Karpas-422 (cell line): Measurements from ENCODE around the gene RPL13. TPM values are rescaled to one million over a fixed set of nuclear protein-coding genes. Genes with fewer than 3 reads are reported as not detected.

Experiments
- DNase-seq: peaks from one replicate; pipeline ENCODE4 v3.0.0-alpha.2; 2015
- H2AFZ ChIP-seq: fragments of 200-600 bp; sonication (generic); 2 replicates; pipeline ENCODE4 v1.6.1; 2014; ENCODE audit warnings: antibody characterized with exemption, low read length, mixed read lengths
- H3K27ac ChIP-seq: fragments of 200-600 bp; sonication (generic); 2 replicates; pipeline ENCODE4 v1.5.1; 2014; ENCODE audit warnings: mild to moderate bottlenecking, low read length, moderate library complexity
- H3K27me3 ChIP-seq: fragments of 200-600 bp; sonication (generic); 2 replicates; pipeline ENCODE4 v1.6.1; 2014; ENCODE audit warnings: low read length, mixed read lengths
- H3K36me3 ChIP-seq: fragments of 200-600 bp; sonication (generic); 2 replicates; pipeline ENCODE4 v1.6.1; 2014; ENCODE audit warnings: low read length, mixed read lengths; ENCODE audit not compliant: insufficient read depth
- H3K4me1 ChIP-seq: fragments of 200-600 bp; sonication (generic); 2 replicates; pipeline ENCODE4 v1.6.1; 2014; ENCODE audit warnings: mild to moderate bottlenecking, low read length, mixed read lengths
- H3K4me2 ChIP-seq: fragments of 200-600 bp; sonication (generic); 2 replicates; pipeline ENCODE4 v1.6.1; 2014; ENCODE audit warnings: low read length, low read depth, mild to moderate bottlenecking; ENCODE audit not compliant: poor library complexity, severe bottlenecking
- H3K4me3 ChIP-seq: fragments of 200-600 bp; sonication (generic); 2 replicates; pipeline ENCODE4 v1.5.1; 2014; ENCODE audit warnings: mild to moderate bottlenecking, antibody characterized with exemption, low read length, mixed read lengths
- H3K79me2 ChIP-seq: fragments of 200-600 bp; sonication (generic); 2 replicates; pipeline ENCODE4 v1.6.1; 2014; ENCODE audit warnings: mild to moderate bottlenecking, low read length, mixed read lengths
- H3K9ac ChIP-seq: fragments of 200-600 bp; sonication (generic); 2 replicates; pipeline ENCODE4 v1.6.0; 2014; ENCODE audit warnings: low read length
- H3K9me2 ChIP-seq: fragments of 200-600 bp; sonication (generic), shearing (Covaris generic); replicated peaks from 2 replicates; pipeline ENCODE4 v1.6.0; 2014; ENCODE audit warnings: mild to moderate bottlenecking, low read length, moderate library complexity; ENCODE audit not compliant: insufficient read depth
- H3K9me3 ChIP-seq: fragments of 300-700, 200-600 bp; sonication (generic); 2 replicates; pipeline ENCODE4 v1.6.1; 2014; ENCODE audit warnings: low read length, mixed read lengths
- H4K20me1 ChIP-seq: fragments of 200-600 bp; sonication (generic); 2 replicates; pipeline ENCODE4 v1.6.1; 2014; ENCODE audit warnings: mild to moderate bottlenecking, antibody characterized with exemption, low read length, low read depth; ENCODE audit not compliant: insufficient read depth
- total RNA-seq: library from RNA; depleted of rRNA; stranded (reverse); fragments of >200 nt; shearing (Covaris generic); gene quantifications from 2 replicates; pipeline ENCODE4 v1.2.3, GENCODE V29; 2014; ENCODE audit warnings: low replicate concordance

The RPL13 gene
- total RNA-seq, 1 experiment from 2014 or later: 6,565 TPM

- Histone ChIP-seq H3K27ac (no peak overlapping the region), H3K4me1 (no peaks in the 10 kb centered on the region), H3K27me3 (no peaks in the 10 kb centered on the region), H3K36me3 (no peaks in the 10 kb centered on the region), H3K9me2 (no peaks in the 10 kb centered on the region), H3K4me2 (no peak overlapping the region), H3K4me3 (no peak overlapping the region), H3K79me2 (no peaks in the 10 kb centered on the region), H3K9me3 (no peaks in the 10 kb centered on the region), H2AFZ (no peak overlapping the region), H3K9ac (no peak overlapping the region), H4K20me1 (no peaks in the 10 kb centered on the region)
- DNase-seq: no peak
Observed at GRCh38 chr16:89588413-89589109, 28.1 kb downstream of the RPL13 start.

DNA sequence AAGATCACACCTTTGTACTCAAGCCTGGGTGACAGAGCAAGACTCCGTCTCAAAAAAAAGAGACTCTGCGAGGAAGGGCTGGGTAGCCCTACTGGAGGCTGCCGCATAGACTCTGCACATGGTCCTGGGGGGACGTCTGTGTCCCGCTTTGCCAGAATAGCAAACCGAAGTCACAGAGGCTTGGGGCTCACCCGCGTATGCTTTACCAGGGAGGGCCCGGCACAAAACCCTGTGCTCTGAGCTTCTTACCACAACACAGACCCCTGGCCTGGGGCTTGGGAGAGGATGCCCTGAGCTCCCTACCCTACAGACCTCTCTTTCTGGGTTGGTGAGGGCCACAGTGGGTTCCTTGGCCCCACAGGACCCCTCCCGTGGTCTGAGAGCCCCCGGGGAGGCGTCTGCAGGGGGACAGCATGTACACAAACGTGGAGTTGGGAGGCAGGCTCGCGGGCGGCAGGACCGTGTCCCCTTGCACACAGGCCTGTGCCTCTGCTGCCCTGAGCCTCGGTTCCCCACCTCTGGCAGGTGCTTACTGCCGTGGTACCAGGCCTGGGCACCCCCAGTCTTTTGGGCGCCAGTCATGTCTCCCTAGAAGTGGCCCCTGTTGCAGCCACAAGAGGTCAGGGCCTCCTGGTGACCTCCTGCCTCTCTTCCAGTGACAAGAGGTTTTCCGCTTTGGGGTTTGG is 28.9 kb downstream of the RPL13 start:
- no peak overlapping the region for H3K9ac ChIP-seq
- H3K9me3 ChIP-seq: no peaks in the 10 kb centered on the region
- no peaks in the 10 kb centered on the region for H3K27me3 ChIP-seq
- H3K79me2 ChIP-seq: no peaks in the 10 kb centered on the region
- H3K4me1 ChIP-seq: no peaks in the 10 kb centered on the region
- no peak overlapping the region for H2AFZ ChIP-seq
- no peaks in the 10 kb centered on the region for H4K20me1 ChIP-seq
- no peaks in the 10 kb centered on the region for H3K36me3 ChIP-seq
- H3K4me3 ChIP-seq: no peak overlapping the region
- no peak for DNase-seq
- H3K9me2 ChIP-seq: no peaks in the 10 kb centered on the region
- no peak overlapping the region for H3K4me2 ChIP-seq
- no peak overlapping the region for H3K27ac ChIP-seq

DNA sequence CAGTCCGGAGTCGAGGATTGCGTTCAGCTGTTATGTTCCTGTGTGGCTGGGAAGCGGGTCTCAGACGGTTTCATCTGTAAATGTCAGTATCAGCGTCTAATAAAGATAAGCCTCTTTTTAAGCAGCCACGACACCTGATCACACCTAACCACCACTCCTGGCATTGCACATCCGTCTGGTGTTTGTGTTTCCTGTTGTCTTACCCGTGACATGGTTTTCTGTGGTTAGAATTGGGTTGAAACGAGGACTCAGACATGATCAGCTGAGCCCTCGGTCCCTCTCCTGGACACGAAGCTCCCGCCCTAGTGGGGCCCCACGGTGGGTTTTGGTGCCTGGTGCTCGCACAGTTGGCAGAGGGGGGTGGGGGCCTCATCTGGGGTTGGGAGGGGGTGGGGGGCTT is 33.4 kb downstream of the RPL13 start:
- DNase-seq: no peak

DNA sequence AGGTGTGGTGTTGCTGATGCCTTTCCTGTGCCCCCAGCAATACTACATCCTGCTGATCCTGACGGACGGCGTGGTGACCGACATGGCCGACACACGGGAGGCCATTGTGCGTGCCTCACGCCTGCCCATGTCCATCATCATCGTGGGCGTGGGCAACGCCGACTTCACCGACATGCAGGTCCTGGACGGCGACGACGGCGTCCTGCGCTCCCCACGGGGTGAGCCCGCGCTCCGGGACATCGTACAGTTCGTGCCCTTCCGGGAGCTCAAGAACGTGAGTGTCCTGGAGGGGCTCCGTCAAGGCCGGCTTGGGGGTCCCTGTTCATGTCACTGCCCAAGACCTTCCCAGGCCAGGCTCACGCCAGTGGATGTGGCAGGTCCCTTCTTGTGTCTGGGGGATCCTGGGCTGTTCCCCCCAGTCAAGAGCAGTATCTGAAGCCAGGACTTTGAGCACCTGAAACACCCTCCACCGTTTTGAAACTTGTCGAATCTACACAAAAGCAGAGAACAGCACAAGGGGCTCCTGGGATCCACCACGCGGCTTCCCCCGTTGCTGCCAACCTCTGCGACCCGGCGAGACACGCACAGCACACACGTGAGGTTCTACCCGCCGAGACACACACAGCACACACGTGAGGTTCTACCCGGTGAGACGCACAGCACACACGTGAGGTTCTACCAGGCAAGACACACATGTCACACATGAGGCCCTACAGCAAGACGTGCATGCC is 35.0 kb downstream of the RPL13 start:
- no peaks in the 10 kb centered on the region for H3K79me2 ChIP-seq
- no peaks in the 10 kb centered on the region for H3K9me2 ChIP-seq
- H4K20me1 ChIP-seq: 0 out of 2 replicates have a peak, but pooled peaks cover 1% of the 10 kb centered on the region
- H3K36me3 ChIP-seq: no peaks in the 10 kb centered on the region
- no peak overlapping the region for H3K27ac ChIP-seq
- H3K9ac ChIP-seq: no peak overlapping the region
- H3K9me3 ChIP-seq: no peaks in the 10 kb centered on the region
- no peaks in the 10 kb centered on the region for H3K27me3 ChIP-seq
- H2AFZ ChIP-seq: no peak overlapping the region
- H3K4me3 ChIP-seq: no peak overlapping the region
- H3K4me2 ChIP-seq: no peak overlapping the region
- DNase-seq: no peak
- no peaks in the 10 kb centered on the region for H3K4me1 ChIP-seq

More for the DNA sequence above, 33.4 kb downstream of the RPL13 start:
- no peaks in the 10 kb centered on the region for H3K9me2 ChIP-seq
- no peak overlapping the region for H2AFZ ChIP-seq
- H3K79me2 ChIP-seq: no peaks in the 10 kb centered on the region
- H3K27ac ChIP-seq: no peak overlapping the region
- no peak overlapping the region for H3K4me3 ChIP-seq
- no peaks in the 10 kb centered on the region for H3K9me3 ChIP-seq
- no peak overlapping the region for H3K4me2 ChIP-seq
- H3K27me3 ChIP-seq: no peaks in the 10 kb centered on the region
- H3K9ac ChIP-seq: no peak overlapping the region
- H3K36me3 ChIP-seq: no peaks in the 10 kb centered on the region
- no peaks in the 10 kb centered on the region for H3K4me1 ChIP-seq
- no peaks in the 10 kb centered on the region for H4K20me1 ChIP-seq

DNA sequence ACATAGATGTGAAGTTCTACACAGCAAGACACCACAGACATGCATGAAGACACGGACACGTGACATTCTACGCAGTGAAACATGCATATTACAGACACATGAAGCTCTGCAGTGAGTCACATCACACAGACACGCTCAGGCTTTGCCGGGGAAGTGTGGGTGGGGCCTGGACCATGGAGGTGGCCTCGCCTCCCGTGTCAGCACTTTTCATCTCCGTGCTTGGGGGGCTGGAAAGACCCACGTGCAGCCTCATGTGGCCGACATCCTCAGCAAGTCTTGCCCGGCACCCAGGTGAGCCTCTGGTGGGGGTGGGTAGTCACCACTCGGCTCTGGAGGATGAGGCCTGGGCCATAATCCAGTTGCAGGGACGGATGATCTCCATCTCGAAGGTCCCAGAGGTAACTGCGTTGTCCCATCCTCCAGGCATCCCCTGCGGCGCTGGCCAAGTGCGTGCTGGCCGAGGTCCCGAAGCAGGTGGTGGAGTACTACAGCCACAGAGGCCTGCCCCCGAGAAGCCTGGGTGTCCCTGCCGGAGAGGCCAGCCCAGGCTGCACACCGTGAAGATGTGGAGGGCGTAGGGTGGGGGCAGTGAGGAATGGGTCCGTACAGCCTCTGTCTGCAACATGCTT is 35.7 kb downstream of the RPL13 start:
- Histone ChIP-seq H3K4me1 (no peaks in the 10 kb centered on the region), H3K27me3 (no peaks in the 10 kb centered on the region), H3K4me3 (no peak overlapping the region)

DNA sequence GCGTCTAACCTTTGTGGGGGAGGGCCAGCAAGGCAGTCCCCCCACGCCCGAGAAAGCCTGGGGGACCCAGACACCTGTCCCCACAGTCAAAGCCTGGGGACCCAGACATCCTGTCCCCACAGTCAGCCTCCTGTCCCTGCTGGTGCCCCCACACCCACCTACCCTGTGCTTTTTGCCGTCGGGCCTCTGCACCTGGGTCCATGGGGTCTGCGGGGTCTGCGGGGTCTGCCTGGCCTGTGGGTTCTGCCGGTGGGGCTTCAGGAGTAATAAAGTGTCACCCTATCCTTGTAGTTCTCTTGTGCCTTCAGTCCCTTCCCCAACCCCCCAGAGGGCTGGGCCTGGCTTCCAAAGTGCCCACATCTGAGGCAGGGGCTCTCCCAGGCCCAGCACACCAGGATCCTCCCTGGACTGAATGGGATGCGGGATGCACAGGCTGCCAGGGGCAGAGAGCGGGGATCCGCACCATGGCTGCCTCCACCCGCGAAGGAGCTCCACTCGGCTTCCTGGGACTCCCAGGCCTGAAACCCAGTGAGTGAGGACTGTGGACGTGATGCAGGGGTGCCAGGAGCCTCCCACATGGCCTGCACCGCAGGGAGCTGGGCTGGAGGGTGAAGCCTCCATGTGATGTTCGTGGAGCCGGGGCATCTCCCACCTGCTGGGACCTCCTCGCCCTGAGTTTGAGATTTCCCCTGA is 36.6 kb downstream of the RPL13 start:
- no peak for DNase-seq
- no peak overlapping the region for H3K4me2 ChIP-seq
- H2AFZ ChIP-seq: no peak overlapping the region
- H3K79me2 ChIP-seq: no peaks in the 10 kb centered on the region
- no peak overlapping the region for H3K27ac ChIP-seq
- no peaks in the 10 kb centered on the region for H3K27me3 ChIP-seq
- no peak overlapping the region for H3K4me3 ChIP-seq
- no peak overlapping the region for H3K9ac ChIP-seq
- H3K4me1 ChIP-seq: no peaks in the 10 kb centered on the region
- H3K9me2 ChIP-seq: no peaks in the 10 kb centered on the region
- no peaks in the 10 kb centered on the region for H3K36me3 ChIP-seq
- H4K20me1 ChIP-seq: 0 out of 2 replicates have a peak, but pooled peaks cover 4% of the 10 kb centered on the region
- no peaks in the 10 kb centered on the region for H3K9me3 ChIP-seq

More for the DNA sequence above, 35.7 kb downstream of the RPL13 start:
- Histone ChIP-seq H4K20me1 (0 out of 2 replicates have a peak, but pooled peaks cover 4% of the 10 kb centered on the region), H3K36me3 (no peaks in the 10 kb centered on the region), H3K9me3 (no peaks in the 10 kb centered on the region), H2AFZ (no peak overlapping the region), H3K9me2 (no peaks in the 10 kb centered on the region), H3K79me2 (no peaks in the 10 kb centered on the region), H3K4me2 (no peak overlapping the region), H3K9ac (no peak overlapping the region), H3K27ac (no peak overlapping the region)
- DNase-seq: no peak

DNA sequence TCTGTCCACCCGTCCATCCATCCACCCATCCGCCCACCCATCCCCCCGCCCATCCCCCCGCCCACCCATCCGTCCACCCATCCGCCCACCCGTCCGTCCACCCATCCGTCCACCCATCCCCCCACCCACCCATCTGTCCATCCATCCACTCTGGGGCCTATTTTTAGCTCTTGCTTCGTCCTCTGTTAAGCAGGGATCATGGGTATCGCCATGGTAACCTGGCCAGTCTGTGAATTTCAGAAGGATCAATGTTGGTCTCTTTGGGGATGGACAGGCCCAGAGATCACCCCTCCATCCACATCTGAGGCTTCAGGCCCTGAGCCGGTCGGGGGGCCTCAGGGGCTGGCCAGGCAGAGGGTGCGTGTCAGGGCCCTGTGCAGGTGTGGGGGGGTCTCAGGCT is 37.7 kb downstream of the RPL13 start:
- Histone ChIP-seq H3K27me3 (no peaks in the 10 kb centered on the region), H4K20me1 (0 out of 2 replicates have a peak, but pooled peaks cover 4% of the 10 kb centered on the region), H3K79me2 (no peaks in the 10 kb centered on the region), H3K9me2 (no peaks in the 10 kb centered on the region), H3K4me1 (no peaks in the 10 kb centered on the region), H3K36me3 (no peaks in the 10 kb centered on the region), H3K4me2 (no peak overlapping the region), H3K27ac (no peak overlapping the region), H2AFZ (no peak overlapping the region), H3K4me3 (no peak overlapping the region), H3K9ac (no peak overlapping the region), H3K9me3 (no peaks in the 10 kb centered on the region)
- DNase-seq: peak; percentile 62
